Fibroblast of lung (primary cell): Measurements from ENCODE around the gene MACC1. TPM values are rescaled to one million over a fixed set of nuclear protein-coding genes. Genes with fewer than 3 reads are reported as not detected.

ENCODE experiments used
- DNase-seq, 2 donors: peaks; one replicate each; pipeline versions ENCODE4 v3.0.0 to v3.0.0-alpha.2; 2010; ENCODE audit warnings: low read depth in 2 of 2
- H2AFZ ChIP-seq: 2 replicates; pipeline ENCODE4 v1.5.1; 2012; ENCODE audit warnings: low read length, control low read depth, inconsistent platforms
- H3K27ac ChIP-seq: 2 replicates; pipeline ENCODE4 v1.5.1; 2011; ENCODE audit warnings: low read length, control low read depth; ENCODE audit not compliant: insufficient read depth
- H3K27me3 ChIP-seq: 2 replicates; pipeline ENCODE4 v1.5.1; 2011; ENCODE audit warnings: mild to moderate bottlenecking, low read length; ENCODE audit not compliant: control insufficient read depth, insufficient read depth
- H3K36me3 ChIP-seq: 2 replicates; pipeline ENCODE4 v1.5.1; 2011; ENCODE audit warnings: low read length; ENCODE audit not compliant: control insufficient read depth, insufficient read depth
- H3K4me1 ChIP-seq: 2 replicates; pipeline ENCODE4 v1.5.1; 2011; ENCODE audit warnings: low read length; ENCODE audit not compliant: control insufficient read depth, insufficient read depth; ENCODE audit errors: extremely low read depth
- H3K4me2 ChIP-seq: 2 replicates; pipeline ENCODE4 v1.5.1; 2011; ENCODE audit warnings: low read length, control low read depth; ENCODE audit not compliant: insufficient read depth; ENCODE audit errors: extremely low read depth
- H3K4me3 ChIP-seq, 4 experiments: fragments of 200-600 bp in 1 of 4; sonication (generic) in 1 of 4; replicated peaks in 1 of 4; 2 replicates each; pipeline ENCODE4 v1.5.1; 2011 to 2016; ENCODE audit warnings: low read length in 4 of 4, low read depth in 3 of 4, mild to moderate bottlenecking in 3 of 4, control low read depth in 2 of 4, inconsistent platforms in 1 of 4, mixed read lengths in 1 of 4; ENCODE audit not compliant: insufficient read depth in 1 of 4; ENCODE audit errors: control extremely low read depth in 1 of 4
- H3K79me2 ChIP-seq: 2 replicates; pipeline ENCODE4 v1.5.1; 2012; ENCODE audit warnings: mild to moderate bottlenecking, low read length, inconsistent platforms; ENCODE audit not compliant: control insufficient read depth, insufficient read depth
- H3K9ac ChIP-seq: 2 replicates; pipeline ENCODE4 v1.5.1; 2011; ENCODE audit warnings: mild to moderate bottlenecking, low read length, control low read depth; ENCODE audit not compliant: insufficient read depth
- H3K9me3 ChIP-seq: 2 replicates; pipeline ENCODE4 v1.5.1; 2012; ENCODE audit warnings: low read depth, low read length; ENCODE audit not compliant: control insufficient read depth, insufficient read depth
- H4K20me1 ChIP-seq: 2 replicates; pipeline ENCODE4 v1.5.1; 2011; ENCODE audit warnings: low read length; ENCODE audit not compliant: control insufficient read depth, insufficient read depth; ENCODE audit errors: extremely low read depth
- EZH2 ChIP-seq: IDR thresholded peaks from 2 replicates; pipeline ENCODE4 v1.5.1; 2012; ENCODE audit warnings: low read length, control low read depth, mild to moderate bottlenecking; ENCODE audit errors: missing control alignments
- polyA plus RNA-seq, 2 donors: library from polyadenylated mRNA; depleted of rRNA in 1 of 2; stranded (reverse) in 1 of 2; unstranded in 1 of 2; fragments of >200 nt; gene quantifications; 2 replicates each; pipeline ENCODE4 v1.2.1, GENCODE V29; 2011 to 2012; ENCODE audit warnings: missing spikeins in 1 of 2
- total RNA-seq: library from RNA; depleted of rRNA; stranded (reverse); fragments of >200 nt; gene quantifications from 2 replicates; pipeline ENCODE4 v1.2.1, GENCODE V29; 2014
- TF ChIP-seq, protein P1 (sequence below), 2 donors: IDR thresholded peaks in 1 of 2; conservative IDR thresholded peaks in 1 of 2; 1 replicate in 1 of 2; 2 replicates in 1 of 2; pipeline ENCODE4 v1.5.1; 2011 to 2012; ENCODE audit warnings: low read length in 2 of 2, control low read depth in 1 of 2, inconsistent platforms in 1 of 2, low read depth in 1 of 2, mild to moderate bottlenecking in 1 of 2

The MACC1 gene
- total and polyA plus RNA-seq, 2 donors (not counting 1 experiment from before 2014, with no cell fraction given) = under 0.01 to 0.33 TPM

DNA sequence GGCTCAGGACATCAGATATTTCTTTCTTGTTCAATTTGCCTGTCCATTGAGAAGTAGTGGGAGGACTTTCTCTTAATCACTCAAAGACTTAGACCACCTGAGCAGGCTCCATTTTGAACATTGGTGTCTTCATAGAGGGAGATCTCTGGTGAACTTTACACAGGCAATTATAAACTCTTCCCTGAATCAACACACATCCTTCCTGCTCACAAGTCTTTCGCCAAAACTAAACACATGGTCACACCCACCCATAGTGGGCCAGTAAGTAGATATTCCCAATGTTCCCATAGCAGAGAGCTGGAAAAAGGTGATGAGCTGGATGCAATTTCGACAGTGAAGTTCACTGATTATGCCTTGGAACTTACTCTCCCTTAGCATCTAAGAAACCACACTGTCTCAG lies 8.2 kb upstream of the MACC1 start:
- TF ChIP-seq, protein P1, sequence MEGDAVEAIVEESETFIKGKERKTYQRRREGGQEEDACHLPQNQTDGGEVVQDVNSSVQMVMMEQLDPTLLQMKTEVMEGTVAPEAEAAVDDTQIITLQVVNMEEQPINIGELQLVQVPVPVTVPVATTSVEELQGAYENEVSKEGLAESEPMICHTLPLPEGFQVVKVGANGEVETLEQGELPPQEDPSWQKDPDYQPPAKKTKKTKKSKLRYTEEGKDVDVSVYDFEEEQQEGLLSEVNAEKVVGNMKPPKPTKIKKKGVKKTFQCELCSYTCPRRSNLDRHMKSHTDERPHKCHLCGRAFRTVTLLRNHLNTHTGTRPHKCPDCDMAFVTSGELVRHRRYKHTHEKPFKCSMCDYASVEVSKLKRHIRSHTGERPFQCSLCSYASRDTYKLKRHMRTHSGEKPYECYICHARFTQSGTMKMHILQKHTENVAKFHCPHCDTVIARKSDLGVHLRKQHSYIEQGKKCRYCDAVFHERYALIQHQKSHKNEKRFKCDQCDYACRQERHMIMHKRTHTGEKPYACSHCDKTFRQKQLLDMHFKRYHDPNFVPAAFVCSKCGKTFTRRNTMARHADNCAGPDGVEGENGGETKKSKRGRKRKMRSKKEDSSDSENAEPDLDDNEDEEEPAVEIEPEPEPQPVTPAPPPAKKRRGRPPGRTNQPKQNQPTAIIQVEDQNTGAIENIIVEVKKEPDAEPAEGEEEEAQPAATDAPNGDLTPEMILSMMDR (conservative IDR thresholded peaks at IDR 0.05 in 1 of 2, IDR thresholded peaks at IDR 0.05 in 1 of 2; ENCODE audit: low read depth in 1 of 2, low read length in 2 of 2) = no peak
- TF ChIP-seq EZH2 = no peak
- Histone ChIP-seq H3K4me3 (no peak overlapping the region), H3K27ac (no peak overlapping the region), H3K4me2 (no peak overlapping the region), H3K9me3 (no peaks in the 10 kb centered on the region), H4K20me1 (no peaks in the 10 kb centered on the region), H3K27me3 (no peaks in the 10 kb centered on the region), H3K36me3 (no peaks in the 10 kb centered on the region), H3K79me2 (no peaks in the 10 kb centered on the region), H3K9ac (no peak overlapping the region), H2AFZ (no peak overlapping the region), H3K4me1 (peaks cover 4% of the 10 kb centered on the region)
- no peak for DNase-seq

DNA sequence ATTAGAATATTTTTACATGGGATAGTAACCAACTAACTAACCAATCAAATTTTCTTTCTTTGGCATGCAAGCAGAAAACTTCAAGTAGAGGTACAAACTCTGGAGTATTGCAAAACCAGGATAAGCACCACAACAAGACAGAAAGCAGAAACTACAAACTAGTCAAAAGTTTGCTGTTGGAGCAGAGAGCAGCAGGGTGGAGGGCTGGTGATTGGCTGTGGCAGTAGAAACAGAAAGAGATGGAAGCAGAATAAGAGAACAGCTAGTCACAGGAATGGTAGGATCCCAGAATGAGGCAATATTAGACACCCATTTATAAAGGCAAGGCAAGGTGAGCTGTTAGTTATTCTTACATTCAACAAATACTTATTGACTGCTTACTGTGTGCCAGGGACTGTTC lies 6.8 kb upstream of the MACC1 start:
- H3K9ac ChIP-seq = no peak overlapping the region
- no peaks in the 10 kb centered on the region for H3K27me3 ChIP-seq
- H3K36me3 ChIP-seq = no peaks in the 10 kb centered on the region
- no peak overlapping the region for H3K4me2 ChIP-seq
- DNase-seq = no peak
- peaks cover 14% of the 10 kb centered on the region for H3K4me1 ChIP-seq
- H4K20me1 ChIP-seq = no peaks in the 10 kb centered on the region
- H3K27ac ChIP-seq = no peak overlapping the region
- H3K9me3 ChIP-seq = no peaks in the 10 kb centered on the region
- H3K4me3 ChIP-seq = no peak overlapping the region
- H2AFZ ChIP-seq = no peak overlapping the region
- H3K79me2 ChIP-seq = no peaks in the 10 kb centered on the region
- TF ChIP-seq, protein P1 (conservative IDR thresholded peaks at IDR 0.05 in 1 of 2, IDR thresholded peaks at IDR 0.05 in 1 of 2; ENCODE audit: low read depth in 1 of 2, low read length in 2 of 2) = no peak
- TF ChIP-seq EZH2 = no peak

DNA sequence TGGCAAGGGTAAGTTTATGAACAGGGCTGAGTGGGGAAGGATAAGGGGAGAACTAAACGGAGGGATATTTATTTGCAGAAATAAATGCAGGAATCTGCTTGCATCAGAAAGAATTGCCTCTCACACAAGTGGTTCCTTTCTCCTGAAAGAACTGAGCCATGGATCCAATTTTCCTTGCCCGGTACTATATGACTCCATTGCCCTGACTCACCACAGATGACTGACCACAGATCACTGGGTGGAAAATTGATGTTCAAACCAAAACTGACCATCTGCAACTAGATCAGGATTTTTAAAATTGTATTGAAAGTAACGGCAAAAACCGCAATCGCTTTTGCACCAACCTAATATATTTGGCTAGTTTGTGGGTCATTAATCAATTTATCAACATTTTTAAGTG lies 6.2 kb upstream of the MACC1 start:
- no peak overlapping the region for H2AFZ ChIP-seq
- peak; percentile 22 to 92 for DNase-seq
- no peaks in the 10 kb centered on the region for H3K36me3 ChIP-seq
- H3K9ac ChIP-seq = no peak overlapping the region
- no peaks in the 10 kb centered on the region for H3K79me2 ChIP-seq
- H3K4me3 ChIP-seq = no peak overlapping the region
- no peaks in the 10 kb centered on the region for H3K27me3 ChIP-seq
- H3K9me3 ChIP-seq = no peaks in the 10 kb centered on the region
- H3K4me2 ChIP-seq = no peak overlapping the region
- TF ChIP-seq EZH2 = no peak
- TF ChIP-seq, protein P1 (conservative IDR thresholded peaks at IDR 0.05 in 1 of 2, IDR thresholded peaks at IDR 0.05 in 1 of 2; ENCODE audit: low read depth in 1 of 2, low read length in 2 of 2) = no peak
- no peaks in the 10 kb centered on the region for H4K20me1 ChIP-seq
- peaks cover 15% of the 10 kb centered on the region for H3K4me1 ChIP-seq
- H3K27ac ChIP-seq = no peak overlapping the region
